HL-60/S4 (cell line): ENCODE data around the gene NLRP1.
"Not testable (repeated sequence)": the region's sequence is repeated elsewhere in the genome, so short reads cannot be mapped to it uniquely, and the experiment has no call there.

Source experiments
- in situ Hi-C: fragments of 300-500 bp; cut with MboI; formaldehyde crosslinking; loops from 2 replicates; pipeline ENCODE4 v1.14.3; 2022; ENCODE audit warnings: low sequenced_read_pairs

Gene NLRP1

DNA sequence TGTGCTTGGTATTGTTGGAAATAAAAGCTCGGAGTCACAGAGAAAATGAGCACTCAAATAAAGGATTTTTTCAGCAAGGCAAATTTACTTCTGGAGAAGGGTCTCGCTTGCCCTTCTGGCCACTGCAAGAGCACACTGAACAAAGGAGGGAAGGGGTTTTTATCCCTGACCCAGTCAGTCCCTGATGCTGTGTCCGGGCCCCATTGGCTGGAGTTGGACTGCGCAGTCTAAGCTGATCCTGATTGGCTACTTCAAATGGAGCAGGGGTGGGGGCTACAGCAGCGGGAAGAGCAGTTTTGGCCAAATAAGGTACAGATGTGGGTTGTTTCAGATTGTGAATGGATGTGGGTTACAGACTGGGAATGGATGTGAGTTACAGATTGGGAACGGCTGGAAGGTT lies 4.3 kb upstream of the NLRP1 start:
- in situ Hi-C loops: loop anchor here (10.0 kb wide), 1 partner anchor 846 kb away; the partner anchor contains the start of gene AIPL1

DNA sequence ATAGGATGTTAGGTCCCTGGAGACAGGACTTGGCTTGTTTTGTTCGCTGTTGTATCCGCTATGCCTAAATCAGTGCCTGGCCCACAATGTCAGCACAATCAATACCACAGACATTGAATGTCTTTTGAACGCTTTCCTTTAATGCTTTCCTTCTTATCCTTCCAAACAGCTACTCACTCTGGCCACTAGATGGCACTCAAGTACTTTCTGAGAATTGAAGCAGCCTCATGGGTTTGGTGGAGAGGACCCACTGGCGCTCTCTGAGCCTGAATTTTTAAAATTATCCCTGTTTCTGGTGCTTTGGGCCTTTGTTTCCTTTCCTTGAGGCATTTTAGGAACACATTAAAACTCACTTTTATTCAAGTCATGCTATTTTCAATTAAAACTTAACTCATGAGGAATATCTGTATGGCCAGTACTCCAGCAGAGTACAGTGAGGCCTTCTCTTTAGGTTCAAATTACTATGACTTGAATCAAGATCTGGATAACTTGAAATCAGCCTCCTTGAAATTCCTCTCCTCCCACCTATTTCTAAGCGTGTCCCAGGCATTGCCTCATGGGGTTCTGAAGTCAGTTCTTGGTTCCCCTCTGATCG lies 3.2 kb upstream of the NLRP1 start:
- in situ Hi-C loops: loop anchor here (10.0 kb wide), 1 partner anchor 847 kb away; the partner anchor contains the start of gene AIPL1

DNA sequence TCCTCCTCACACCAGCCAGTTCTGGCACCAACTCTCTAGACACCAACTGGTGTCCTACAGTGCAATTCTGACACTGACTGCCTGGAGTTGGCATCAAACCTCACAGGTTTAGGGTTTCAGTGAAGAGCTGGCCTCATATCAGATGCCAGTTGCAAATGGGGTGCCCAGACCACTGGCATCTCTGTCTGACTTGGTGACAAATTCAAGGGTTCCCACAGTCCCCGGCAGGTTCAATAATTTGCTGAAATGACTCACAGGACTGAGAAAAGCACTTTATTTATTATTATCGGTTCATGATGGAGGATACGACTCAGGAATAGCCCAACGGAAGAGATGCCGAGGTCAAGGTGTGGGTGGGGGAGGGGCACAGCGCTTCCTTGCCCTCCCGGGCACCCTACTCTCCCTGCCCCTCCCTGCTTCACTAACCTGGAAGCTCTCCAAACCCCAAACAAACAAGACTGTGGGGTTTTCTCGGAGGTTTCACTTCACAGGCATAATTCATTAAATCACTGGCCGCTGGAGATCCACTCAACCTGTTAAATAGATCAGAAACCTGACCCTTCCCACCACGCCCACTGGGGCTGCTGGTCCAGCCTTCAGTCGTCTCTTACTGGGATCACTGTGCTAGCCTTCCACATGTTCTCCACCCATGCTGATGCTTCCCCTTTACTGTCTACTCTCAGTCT lies 1.7 kb upstream of the NLRP1 start:
- in situ Hi-C loops: loop anchor here (10.0 kb wide), 1 partner anchor 849 kb away; the partner anchor contains the start of gene AIPL1

DNA sequence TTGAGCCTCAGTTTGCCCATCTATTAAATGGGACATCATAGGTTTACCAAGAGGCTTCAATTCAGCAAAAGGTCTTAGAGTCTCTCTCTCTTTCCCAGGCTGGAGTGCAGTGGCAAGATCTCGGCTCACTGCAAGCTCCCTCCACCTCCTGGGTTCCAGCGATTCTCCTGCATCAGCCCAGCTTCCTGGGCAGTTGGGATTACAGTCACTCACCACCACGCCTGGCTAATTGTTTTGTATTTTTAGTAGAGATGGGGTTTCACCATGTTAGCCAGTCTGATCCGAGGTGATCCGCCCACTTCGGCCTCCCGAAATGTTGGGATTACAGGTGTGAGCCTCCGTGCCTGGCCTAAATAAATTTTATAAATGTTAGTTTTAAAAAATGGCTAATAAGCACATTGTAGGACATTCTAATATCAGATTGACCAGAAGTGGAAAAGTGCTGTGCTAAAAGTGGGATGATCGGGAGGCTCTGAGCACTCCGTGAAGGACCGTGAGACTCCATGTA lies 1.0 kb upstream of the NLRP1 start:
- in situ Hi-C loops: loop anchor here (10.0 kb wide), 1 partner anchor 849 kb away; the partner anchor contains the start of gene AIPL1

DNA sequence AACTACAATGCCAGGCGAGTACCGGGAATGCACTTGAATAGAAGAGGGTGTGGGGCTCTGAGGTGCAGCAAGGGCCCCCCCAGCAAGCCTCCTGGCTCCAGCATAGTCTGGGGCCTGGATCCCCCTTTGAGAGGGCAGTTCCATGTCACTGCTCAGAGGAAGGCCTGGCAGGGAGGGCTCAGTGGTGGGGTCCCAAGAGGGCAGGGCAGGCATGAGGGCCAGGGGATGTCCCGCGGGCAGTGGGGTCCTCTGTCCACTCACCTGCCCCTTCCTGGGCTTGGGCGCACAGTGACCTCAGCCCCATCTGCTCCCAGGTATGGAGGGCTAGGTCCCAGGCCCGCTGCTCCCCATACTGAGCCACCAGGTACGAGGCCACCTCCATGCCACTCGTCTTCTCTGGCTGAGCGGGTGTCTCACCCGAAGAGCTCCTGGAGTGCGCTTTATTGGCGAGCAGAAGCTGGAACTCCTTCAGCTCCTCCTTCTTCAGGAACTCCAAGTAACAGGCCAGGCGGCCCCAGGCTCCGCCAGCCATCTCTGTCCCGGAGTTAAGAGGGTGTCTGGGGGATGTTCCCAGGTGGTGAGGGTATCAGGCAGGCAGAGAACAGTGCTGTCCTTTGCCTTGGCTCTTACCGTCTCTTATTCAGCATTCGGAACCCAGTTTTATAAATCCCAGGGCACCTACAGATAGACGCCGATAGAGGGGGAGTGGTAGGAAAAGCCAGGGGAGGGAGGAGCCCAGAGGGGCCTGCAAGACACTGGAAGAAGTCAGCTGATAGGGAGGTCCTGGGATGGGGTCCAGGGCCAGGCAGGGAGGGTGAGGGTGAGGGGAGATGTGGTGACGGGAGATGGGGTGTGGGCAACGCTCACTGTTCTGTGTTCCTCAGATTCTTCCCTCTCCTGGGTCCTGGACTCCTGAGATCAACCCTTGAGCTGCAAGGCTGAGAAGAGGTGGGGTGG lies 605 bp downstream of the NLRP1 start:
- in situ Hi-C loops: loop anchor here (10.0 kb wide), 1 partner anchor 851 kb away; the partner anchor contains the start of gene AIPL1

DNA sequence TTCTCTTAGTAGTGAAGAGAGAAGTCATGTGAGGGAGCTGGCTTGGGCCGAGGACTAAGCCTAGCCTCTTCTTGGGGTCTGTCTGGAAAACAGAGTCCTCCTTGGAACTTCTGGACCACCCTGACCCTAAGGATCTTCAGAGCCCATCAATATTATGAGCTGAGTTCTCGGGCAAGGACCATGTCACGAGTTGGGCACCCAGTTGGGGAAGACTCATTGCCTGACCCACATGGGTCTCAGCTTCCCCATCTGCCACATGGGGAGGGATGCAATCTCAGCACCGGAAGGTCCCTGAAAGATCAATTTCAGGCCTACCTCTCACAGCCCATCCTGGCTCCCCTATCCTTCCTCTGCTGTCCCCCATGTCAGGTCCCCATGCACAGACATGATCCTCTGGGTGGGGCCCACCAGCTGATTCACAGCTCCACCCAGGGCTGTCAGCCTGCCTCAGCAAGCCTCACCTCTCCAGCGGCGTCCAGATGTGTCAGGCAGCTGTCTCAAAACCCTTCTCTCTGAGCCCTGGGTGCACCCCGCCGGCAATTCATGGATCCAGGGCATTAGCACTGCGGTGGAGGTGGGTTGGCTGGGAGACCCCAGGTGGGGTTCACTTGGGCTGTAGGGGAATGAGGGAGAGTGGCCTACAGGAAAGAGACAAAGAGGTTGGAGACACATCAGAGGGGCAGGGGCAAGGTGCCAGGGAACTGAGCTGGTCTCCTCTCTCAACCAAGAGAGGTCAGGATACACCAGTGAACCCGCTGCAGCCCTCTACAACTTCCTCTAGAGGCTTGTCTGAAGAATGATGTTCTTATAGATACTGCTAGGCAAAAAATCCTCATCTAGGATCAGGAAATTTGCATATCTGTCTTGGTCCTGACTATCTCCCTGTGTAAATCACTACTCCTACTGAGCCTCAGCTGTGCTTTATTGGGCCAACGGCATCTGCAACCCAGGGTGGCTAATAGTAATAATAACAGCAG lies 1.8 kb downstream of the NLRP1 start:
- in situ Hi-C loops: loop anchor here (10.0 kb wide), 1 partner anchor 852 kb away; the partner anchor contains the start of gene AIPL1

DNA sequence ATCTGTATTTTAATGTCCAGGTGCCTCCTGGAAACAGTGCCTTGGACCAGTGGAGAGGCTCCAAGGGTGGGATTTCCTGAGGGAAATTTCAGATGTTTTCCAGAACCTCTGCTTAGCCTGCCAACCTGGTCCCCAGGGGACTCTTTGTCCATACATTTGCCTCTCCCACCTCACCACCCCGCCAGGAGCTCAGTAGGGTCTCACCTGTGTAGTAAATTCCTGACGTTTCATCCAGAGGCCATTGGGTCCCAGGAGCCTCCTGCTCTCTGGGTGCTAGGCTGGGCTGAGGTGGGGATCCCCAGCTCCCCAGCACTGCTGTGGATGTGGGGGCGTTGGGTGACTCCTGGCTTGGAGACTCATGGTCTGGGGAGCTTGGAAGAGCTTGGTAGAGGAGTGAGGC lies 2.7 kb downstream of the NLRP1 start:
- in situ Hi-C loops: loop anchor here (10.0 kb wide), 1 partner anchor 853 kb away; the partner anchor contains the start of gene AIPL1

DNA sequence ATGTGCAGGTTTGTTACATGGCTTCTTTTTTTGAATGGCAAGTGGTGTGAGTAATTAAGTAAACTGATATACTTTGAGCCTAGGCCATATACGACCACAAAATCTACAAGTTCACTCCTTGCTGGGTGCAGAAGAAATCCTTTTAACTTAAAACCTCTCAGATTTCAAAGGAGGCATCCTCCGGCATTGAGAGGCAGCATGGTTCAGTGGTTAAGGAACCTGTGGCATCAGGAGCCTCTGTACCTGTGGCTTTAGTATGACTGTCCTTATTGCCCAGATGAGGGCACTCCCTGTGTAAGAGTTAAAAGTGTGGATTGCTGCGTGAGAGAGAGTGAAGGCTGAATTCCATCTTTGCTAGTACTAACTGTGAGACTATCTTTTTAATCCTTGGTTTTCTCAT lies 3.3 kb downstream of the NLRP1 start:
- in situ Hi-C loops: loop anchor here (10.0 kb wide), 1 partner anchor 854 kb away; the partner anchor contains the start of gene AIPL1

DNA sequence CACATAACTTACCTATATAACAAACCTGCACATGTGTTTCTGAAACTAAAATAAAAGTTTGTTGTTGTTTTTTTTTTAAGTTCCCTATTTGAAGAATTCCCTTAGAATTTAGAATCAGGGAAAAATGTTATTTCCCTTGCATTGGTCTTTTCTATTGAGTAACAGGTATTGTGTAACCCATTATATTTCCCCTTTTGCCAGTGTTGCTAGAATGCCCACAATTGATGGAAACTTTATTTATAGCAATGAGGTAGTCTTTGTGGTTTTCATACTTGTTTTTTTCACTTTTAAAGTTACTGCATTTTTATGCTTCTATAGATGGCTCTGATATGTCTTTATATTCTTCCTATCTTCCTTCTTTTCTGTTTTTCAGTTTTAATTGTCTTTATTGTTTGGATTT lies 3.9 kb downstream of the NLRP1 start:
- in situ Hi-C loops: loop anchor here (10.0 kb wide), 1 partner anchor 854 kb away; the partner anchor contains the start of gene AIPL1

DNA sequence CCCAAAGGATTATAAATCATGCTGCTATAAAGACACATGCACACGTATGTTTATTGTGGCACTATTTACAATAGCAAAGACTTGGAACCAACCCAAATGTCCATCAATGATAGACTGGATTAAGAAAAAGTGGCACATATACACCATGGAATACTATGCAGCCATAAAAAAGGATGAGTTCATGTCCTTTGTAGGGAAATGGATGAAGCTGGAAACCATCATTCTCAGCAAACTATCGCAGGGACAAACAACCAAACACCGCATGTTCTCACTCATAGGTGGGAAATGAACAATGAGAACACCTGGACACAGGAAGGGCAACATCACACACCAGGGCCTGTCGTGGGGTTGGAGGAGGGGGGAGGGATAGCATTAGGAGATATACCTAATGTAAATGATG lies 5.5 kb downstream of the NLRP1 start:
- in situ Hi-C loops: not testable (repeated sequence)

DNA sequence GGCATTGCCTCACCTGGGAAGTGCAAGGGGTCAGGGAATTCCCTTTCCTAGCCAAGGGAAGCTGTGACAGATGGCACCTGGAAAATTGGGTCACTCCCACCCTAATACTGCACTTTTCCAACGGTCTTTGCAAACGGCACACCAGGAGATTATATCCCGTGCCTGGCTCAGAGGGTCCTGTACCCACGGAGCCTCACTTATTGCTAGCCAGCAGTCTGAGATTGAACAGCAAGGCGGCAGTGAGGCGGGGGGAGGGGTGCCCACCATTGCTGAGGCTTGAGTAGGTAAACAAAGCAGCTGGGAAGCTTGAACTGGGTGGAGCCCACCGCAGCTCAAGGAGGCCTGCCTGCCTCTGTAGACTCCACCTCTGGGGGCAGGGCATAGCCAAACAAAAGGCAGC lies 11.3 kb downstream of the NLRP1 start:
- in situ Hi-C loops: not testable (repeated sequence)

DNA sequence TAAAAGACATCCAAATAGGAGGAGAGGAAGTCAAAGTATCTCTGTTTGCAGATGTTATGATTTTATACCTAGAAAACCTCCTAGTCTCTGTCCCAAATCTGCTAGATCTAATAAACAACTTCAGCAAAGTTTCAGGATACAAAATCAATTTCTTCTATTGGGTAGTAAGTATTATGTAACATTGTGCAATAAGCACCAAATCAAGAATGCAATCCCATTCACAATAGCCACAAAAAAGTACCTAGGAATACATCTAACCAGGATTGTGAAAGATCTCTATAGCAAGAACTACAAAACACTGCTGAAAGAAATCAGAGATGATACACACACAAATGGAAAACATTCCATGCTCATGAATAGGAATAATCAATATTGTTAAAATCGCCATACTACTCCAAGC lies 13.0 kb downstream of the NLRP1 start:
- in situ Hi-C loops: no loop called here

DNA sequence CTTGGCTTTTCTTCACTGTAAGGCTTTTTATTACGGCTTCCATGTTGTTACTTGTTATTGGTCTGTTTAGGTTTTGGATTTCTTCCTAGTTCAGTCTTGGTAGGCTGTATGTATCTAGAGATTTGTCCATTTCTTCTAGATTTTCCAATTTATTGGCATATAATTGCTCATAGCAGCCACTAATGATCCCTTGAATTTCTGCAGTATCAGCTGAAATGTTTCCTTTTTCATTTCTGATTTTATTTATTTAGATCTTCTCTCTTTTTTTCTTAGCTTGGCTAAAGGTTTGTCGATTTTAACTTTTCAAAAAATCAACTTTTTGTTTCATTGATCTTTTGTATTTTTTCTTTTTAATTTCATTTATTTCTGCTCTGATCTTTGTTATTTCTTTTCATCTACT lies 18.5 kb downstream of the NLRP1 start:
- in situ Hi-C loops: no loop called here

DNA sequence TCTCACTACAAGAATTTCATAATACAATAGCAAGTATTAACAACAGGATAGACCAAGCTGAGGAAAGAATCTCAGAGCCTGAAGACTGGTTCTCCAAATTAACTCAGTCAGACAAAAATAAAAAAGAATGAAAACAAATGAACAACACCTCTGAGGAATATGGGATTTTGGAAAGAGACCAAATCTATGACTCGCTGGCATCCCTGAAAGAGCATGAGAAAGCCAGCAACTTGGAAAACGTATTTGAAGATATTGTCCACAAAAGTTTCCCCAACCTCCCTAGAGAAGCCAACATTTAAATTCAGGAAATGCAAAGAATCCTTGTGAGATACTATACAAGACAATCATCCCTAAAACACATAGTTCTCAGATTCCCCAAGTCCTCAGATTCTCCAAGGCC lies 20.9 kb downstream of the NLRP1 start:
- in situ Hi-C loops: no loop called here

DNA sequence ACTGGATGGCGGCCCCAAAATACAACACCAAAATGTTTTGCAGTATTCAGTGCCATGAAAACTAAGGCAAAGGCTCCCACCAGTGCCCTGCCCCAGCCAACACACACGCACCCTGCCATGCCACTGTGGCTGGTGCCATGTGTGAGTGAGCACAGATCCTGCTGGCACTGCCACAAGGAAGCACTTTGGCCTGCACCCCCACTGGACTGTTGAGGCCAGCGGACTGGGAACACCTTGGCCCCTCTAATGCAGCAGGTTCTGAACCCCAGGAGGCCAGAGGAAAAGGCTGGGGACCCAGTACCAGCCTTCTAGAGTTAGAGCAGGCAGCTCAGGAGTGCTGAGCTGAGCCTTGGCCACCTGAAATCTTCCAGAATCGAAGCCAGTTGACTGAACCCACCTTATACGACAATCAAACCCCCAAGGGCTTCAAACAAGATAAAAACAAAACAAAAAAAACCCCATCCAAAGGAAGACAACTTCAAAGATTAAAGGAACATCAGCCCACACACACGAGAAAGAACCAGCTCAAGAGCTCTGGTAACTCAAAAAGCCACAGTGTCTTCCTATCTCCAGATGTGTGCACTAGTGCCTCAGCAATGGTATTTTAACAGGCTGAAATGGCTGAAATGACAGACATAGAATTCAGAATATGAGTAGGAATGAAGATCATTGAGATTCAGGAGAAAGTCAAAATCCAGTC lies 21.5 kb downstream of the NLRP1 start:
- in situ Hi-C loops: no loop called here

DNA sequence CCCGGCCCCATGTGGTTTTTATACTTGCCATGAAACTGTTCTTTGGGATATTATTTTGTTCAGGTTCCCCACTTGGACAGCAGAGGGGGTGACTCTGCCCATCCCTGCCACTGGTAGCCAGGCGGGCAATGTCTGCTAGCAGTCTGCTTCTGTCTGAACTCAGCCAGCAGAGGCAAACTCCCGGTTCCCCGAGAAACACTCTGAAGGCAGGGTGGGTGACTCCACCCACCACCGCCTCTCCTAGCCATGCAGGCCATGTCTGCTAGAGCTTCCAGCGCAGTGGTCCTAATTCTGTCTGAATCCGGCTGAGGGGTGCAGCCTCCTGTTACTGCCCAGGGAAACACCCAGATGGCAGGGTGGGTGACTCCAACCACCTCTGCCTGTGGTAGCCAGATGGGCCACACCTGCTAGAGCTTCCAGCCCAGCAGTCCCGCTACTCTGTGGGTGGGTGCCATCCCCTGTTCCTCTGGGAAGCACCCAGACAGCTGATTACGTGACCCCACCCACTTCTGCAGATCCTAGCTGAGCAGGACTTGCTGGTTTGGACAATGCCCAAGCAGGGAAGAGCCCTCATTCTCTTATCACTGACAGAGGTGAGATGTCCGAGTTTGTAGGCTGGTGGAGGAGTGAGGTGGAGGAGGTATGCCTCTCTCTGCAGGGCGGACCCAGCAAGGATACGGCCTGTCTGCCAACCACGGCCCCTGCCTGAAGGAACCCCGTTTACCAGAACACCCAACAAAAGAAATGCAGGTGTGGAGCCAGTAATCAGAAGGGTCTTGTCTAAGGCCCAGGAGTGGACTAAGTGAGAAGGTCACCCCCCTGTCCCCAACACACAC lies 22.4 kb downstream of the NLRP1 start:
- in situ Hi-C loops: no loop called here

DNA sequence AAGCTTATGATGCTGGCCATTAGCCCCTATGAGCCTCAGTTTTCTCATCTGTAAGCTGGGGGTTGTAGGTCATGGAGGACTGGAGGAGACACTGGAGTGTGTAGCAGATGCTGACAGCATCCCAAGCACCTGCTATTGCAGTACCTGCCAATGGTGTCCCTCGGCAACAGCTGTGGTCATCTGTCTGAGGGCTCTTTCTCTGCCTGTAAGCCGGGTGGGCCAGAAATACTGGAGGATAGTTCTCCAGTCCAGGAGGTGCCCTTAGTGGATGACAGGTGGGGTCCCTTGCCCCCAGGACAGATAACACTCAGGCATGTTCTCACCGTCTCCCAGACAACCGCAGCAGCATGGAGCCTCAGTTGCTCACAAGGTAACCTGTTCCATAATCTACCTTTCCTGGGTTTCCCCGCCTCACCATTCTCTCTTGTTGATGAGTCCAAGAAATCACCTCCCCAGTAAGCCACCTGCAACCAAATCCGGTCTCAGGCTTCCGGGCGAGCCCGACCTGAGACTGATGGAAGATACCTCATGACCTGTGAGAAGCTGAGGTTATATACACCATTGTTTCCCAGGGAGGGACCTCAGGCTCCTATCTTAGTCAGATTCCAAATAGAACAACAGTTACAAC lies 23.8 kb downstream of the NLRP1 start:
- in situ Hi-C loops: no loop called here
